HG03354 (cell line): ENCODE results near the gene MUS81.

Source experiments
- ATAC-seq: cut with Tn5 transposase; IDR thresholded peaks from one replicate; pipeline ENCODE4 v1.9.1; 2021; ENCODE audit warnings: mild to moderate bottlenecking; ENCODE audit not compliant: unreplicated experiment, poor library complexity, severe bottlenecking

MUS81 gene

GRCh38 chr11:65907878-65908277, 47.6 kb downstream of the MUS81 start:
- no peak for ATAC-seq

- ATAC-seq, result no peak
These were observed 51.7 kb downstream of the MUS81 start for GRCh38 chr11:65911682-65912568.

DNA sequence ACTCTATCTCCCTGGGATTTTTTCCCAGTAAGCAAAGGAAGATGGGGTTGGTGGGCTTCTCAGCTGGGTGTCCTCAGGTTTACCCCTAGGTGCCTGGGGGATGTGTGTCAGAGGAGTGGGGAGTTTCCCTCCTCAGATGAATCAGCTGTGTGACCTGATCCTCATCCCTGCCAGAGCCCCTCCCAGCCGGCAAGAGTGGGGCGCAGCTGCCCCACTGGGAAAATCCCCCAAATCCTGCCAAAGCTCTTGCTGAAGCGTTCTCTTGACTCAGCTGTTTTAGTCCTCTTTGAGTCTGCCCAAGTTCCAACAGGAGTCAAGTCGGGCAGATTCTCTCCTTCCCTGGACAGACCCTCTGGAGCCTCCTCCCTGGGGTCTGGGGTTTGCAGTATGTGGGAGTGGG, 52.6 kb downstream of the MUS81 start:
- ATAC-seq, result no peak

DNA sequence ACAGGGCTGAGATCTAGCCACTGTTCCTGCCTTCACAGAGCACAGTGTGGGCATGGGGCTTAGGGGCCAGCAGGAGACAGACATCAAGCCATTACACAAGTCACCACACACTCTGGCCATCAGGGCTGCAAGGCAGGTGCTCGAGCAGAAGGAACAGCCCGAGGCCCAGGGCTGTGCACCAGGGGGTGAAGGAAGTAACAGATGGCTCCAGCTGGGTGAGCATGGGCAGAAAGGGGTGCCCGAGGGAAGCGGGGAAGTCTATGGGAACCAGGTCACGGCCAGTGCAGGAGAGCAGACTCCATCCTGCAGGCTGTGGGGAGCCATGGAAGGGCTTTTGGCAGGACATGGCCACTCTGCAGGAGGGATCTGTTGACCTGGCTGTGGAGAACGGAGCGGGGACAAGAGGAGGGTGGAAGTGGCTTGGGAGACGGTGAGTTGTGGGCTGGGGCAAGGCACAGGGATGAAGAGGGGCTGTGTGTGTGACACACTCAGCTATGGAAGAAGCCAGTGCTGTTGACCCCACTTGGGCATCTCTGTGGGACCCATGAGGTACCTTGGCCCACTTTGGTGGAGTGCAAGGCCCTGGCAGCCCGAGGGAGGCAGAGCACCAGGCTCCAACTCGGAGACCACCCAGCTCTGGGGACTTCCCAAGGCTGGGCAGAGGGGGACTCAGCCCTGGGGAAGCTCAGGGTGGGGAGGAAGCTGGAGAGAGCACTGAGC, 55.0 kb downstream of the MUS81 start:
- ATAC-seq, result no peak

GRCh38 chr11:65915821-65916251, 55.6 kb downstream of the MUS81 start:
- ATAC-seq, result no peak
